Fibroblast of upper back skin (primary cell): Measurements from ENCODE around the gene TEF.

ENCODE experiments used
- DNase-seq: peaks from one replicate; pipeline ENCODE4 v3.0.0-alpha.2; 2013

The TEF gene, protein sequence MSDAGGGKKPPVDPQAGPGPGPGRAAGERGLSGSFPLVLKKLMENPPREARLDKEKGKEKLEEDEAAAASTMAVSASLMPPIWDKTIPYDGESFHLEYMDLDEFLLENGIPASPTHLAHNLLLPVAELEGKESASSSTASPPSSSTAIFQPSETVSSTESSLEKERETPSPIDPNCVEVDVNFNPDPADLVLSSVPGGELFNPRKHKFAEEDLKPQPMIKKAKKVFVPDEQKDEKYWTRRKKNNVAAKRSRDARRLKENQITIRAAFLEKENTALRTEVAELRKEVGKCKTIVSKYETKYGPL

DNA sequence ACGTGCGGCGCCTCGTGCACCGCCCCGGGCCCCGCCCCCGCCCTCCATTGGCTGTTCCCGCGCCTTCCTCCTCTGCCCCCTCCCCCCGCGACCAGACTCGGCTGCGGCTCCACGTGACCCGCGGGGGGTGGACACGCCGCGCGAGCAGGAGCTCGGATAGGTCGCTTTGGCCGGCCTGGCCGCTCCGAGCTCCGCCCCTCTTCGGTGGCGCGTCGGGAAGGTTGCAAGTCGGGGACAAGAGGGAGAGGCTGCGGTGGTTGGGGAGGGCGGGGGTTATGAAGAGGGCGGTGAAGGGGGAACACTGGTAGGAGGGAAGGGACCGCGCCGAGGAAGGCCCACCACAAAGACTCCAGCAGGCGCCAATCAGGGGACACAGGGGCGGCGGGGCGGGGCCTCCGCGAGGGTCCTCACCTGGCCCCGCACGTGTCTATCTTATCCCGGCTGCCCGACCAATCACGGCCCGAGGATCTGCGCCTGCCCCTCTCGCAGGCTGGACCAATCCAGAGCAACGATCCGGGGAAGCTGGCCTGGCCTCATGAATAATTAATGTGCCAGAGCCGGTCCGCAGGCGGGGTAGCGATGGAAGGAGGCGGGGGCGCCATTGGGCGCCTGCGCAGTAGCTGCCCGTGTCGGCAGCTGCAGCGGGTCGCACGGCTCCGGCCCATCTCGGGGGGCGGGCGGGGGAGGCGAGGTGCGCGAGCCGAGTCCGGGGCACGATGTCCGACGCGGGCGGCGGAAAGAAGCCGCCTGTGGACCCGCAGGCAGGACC is at the start of gene TEF:
Gene TEF, plus strand, starts transcription at position 614 of the 769 bp plus-strand sequence. Its CDS starts 103 bp downstream, at position 717.
- DNase-seq, result peak; percentile 99

DNA sequence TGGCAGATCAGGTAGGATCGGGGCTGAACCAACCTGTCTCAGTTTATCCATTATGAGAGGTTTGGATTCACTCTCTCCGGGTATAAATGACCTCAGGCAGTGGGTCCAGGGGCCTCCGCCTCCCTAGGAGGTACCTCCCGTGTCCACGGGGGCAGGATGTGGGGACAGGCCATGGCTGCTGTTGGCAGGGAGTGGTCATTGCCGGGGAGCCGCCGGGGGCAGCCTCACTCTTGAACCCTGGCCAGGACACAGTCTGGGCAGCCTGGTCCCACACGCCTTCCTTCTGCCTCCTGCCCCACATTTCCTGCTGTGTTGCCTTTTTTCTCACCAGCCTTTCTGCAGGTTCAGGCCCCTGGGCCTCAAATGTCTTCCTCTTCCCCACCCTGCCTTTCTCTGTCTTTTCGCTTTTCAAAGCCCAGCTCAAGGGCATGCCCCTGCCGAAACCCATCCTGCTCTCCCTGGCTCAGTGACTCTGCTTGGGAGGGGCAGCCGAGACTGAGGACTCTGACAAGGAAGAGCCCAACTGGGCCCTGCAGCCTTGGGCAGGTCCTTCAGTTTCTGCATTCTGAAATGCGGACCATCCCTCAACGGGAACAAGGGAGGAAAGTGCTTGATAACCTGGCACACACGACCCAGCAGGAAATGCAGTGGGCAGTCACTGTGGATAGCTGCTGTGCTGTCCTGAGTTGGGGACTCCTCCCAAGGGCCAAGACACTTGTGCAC is 49.4 kb upstream of the TEF start:
- no peak for DNase-seq

DNA sequence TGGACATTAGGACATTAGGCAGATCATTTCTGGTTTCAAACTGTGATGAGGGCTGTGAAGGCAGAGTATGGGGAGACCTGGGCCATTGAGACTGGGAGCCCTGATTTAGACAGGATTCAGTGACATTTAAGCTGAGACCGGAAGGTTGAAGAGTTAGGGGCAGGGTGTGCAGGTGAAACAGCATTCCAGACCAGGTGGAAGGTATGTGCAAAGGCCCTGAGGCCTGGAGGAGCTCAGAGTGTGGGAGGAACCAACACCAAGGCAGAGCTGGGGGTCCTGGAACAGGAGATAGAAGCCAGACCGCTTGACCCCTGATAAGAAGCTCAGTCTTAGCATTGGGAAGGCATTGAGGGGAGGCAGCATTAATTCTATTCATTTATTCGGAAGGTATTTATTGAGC is 47.9 kb upstream of the TEF start:
- DNase-seq, result no peak

DNA sequence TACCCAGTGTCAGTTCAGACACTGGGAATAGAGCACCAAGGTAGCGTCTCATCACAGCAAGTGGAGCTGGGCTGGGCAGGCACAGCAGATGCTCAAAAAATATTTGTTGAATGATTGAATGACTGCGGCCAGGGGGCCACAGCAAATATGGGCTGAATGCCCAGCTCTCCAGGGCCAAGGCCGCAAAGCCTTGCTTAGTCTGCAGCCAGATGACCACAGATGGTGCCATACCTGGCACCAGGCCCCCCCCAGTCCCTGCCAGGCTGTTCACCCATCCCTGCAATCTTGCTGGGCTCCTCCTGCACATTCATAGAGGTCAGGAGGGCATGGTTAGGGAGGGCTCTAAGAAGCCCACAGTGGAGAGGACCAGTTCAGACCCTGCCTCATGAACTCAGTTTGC is 47.5 kb upstream of the TEF start:
- no peak for DNase-seq

DNA sequence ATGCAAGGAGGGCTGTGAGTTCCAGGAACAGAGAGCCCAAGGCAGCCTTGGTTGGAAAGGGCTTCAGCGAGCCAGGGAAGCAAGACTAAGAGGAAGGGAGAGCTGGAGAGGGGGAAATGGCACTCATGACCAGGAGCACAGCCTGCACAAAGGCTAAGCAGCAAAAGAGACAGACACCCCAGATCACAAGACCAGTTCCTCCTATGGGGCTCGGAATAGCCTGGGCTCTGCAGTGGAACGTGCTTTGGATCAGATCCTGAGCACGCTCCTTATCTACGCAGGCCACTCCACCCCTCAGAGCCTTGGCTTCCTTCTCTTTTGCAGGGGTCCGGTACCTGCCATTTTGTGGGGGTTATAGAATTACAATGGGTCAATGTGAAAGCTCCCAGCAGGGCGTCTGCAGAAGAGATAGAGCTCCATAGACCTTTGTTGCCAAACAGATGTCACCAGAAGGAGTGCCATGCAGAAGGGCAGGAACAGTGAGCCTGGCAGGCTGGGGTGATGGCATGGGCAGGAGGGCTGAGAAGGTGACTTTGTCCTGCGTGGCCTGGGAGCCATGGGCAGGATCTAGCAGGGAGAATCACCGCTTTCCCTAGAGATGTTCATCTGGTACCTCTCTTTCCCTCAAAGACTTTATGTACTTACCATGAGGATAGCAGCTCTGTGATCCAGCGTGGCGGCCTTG is 46.6 kb upstream of the TEF start:
- DNase-seq, result no peak

DNA sequence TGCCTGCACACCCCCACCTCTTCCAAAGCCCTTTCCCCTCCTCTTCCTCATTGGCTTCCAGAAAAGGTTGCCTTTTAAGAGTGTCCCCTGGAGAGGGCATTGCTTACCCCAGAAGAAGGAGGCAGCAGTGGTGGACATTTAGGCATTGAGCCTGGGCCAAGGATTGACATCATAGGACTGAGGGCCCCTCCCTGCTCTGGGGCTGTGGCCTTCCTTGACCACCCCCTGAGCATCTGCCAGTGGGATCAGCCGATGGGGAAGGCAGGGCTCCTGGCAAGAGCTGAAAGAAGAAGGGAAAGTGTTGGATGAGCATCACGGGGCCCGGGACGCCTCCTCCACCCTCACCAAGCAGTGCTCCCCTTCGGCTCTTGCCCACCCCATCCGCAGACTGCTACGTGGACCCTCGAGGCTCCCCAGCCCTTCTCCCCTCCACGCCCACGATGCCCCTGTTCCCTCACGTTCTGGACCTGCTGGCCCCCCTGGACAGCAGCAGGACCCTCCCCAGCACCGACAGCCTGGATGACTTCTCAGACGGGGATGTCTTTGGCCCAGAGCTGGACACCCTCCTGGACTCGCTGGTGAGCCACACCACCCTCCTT is 43.0 kb upstream of the TEF start:
- DNase-seq, result no peak

DNA sequence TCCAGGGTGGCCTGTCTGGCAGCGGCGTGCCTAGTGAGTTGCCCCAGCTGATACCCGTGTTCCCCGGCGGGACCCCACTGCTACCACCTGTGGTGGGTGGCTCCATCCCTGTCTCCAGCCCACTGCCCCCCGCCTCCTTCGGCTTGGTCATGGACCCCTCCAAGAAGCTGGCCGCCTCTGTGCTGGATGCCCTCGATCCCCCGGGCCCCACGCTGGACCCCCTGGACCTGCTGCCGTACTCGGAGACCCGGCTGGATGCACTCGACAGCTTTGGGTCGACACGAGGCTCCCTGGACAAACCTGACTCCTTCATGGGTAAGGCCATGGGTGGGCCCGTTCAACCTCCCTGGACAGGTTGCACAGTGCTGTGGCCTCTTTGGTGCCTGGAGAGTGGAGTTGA is 41.9 kb upstream of the TEF start:
- DNase-seq, result no peak

DNA sequence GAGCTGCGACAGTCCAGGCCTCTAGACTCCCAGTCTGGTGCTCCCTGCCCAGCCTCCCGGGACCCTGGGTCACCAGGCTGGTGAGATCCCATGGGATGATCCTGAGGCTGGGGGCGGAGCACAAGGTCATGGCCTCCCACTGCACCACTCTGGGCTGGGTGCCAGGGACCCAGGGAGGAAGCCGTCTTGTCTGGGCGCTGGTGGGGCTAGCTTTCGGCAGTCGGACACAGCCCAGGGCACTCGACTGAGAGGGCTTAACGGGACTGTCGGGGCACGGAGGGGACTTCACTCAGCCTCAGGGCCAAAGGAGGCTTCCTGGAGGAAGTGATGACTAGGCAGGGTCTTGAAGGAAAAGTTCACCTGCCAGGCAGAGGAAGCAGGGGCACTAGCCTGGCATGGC is 41.4 kb upstream of the TEF start:
- no peak for DNase-seq

DNA sequence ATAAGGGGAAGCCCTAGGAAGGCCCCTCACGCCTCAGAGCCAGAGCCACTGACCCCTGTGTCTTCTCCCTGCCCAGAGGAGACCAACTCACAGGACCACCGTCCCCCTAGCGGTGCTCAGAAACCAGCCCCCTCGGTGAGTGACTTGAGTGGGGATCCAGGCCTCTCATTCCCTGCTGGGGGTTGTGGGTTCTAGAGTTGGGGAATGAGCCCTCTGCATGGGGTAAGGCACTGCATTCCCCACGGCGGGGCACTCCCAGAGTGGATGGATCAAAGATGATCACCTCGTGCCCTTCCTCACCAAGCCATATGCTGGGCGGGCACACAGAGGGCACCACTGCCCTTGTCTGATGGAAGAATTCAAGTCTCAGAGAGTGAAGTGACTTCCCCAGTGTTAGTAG is 40.7 kb upstream of the TEF start:
- no peak for DNase-seq

DNA sequence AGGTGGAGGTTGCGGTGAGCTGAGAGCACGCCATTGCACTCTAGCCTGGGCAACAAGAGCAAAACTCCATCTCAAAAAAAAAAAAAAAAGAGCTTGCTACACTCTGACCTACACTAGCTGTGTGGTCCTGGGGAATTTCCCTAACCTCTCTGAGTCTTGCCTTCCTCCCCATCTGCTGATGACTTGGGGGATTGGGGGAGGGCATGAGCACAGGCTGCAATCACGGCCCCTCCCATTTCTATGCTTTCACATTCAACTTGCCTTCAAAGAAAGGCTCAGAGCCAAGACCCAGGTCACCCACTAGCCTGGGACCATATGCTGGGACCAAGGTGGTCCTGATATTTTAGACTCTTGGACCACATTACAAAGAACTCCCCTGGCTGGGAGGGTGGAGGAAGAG is 39.8 kb upstream of the TEF start:
- no peak for DNase-seq

DNA sequence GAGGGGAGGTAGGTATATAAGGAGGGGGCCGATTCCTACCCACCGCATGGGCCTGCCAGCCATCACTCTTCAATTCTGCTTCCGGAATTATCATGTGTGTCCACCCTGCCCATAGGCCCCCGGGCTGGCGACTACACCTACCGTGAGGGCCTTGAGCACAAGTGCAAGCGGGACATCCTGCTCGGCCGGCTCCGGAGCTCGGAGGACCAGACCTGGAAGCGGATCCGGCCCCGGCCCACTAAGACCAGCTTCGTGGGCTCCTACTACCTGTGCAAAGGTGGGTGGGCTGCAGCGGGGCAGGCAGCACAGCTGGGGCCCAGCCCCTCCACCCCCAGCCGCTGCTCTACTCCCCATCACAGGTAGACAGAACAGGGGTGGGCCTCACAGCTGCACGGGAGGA is 38.4 kb upstream of the TEF start:
- no peak for DNase-seq

DNA sequence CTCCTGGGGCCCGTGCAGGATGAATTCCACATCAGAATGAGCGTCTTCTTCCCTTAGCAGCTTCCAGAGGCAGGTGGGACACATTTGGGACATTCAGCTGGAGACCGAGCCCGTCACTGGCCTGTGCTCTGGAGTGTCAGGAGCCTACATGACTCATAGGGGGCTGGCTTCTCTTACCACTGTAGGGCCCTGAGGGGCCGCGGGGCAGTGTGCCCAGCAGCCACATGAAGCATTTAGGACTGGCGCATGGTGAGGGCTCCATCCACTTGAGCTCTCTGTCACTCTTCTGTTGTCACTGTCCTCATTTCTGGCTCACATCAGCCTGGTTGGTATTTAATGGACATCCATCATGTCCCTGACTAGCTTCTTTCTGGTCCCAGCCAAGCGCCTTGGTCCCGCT is 38.0 kb upstream of the TEF start:
- no peak for DNase-seq

DNA sequence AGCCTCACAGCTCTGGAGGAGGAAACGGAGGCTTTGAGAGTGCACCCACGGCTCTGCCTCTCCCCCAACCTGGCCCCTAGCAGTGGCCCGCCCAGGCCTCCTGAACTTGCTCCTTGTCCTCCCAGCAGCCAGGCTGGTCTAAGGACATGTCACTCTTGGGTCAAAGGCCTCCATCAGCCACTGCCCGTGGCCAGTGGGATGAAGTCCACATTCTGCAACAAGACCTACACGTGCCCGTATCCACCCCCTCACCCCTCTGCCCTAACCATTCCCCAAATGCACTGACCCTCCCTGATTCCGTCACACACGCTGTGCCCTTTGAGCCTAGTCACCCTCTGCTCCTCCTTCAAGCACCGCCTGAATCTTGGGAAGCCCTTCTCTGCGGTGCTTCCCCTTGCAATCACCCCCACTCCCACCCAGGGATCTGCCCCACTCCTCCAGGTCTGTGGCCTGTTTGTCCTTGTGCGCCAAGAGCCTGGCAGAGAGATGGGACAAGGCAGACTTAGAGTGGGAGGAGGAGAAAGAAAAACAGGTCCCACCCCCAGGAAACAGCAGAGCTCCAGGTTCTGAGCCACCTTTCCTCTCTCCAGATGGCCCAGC is 37.5 kb upstream of the TEF start:
- no peak for DNase-seq

DNA sequence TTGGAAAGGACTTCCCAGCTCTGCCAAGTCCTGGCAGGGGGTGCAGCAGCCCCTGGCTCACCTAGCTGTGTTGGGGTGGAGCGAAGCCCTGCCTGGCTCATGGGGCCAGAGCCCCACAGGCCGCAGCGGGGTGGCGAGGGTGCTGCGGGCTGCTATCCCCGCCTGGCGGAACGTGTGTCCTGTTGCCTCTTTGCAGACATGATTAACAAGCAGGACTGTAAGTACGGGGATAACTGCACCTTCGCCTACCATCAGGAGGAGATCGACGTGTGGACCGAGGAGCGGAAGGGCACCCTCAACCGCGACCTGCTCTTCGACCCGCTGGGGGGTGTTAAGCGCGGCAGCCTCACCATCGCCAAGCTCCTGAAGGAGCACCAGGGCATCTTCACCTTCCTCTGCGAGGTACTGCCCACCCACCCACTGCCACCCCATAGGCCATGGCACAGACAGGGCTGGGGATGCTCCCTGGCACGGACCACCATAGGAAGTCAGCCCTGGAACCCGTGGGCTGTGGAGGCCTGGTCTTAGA is 35.9 kb upstream of the TEF start:
- no peak for DNase-seq

DNA sequence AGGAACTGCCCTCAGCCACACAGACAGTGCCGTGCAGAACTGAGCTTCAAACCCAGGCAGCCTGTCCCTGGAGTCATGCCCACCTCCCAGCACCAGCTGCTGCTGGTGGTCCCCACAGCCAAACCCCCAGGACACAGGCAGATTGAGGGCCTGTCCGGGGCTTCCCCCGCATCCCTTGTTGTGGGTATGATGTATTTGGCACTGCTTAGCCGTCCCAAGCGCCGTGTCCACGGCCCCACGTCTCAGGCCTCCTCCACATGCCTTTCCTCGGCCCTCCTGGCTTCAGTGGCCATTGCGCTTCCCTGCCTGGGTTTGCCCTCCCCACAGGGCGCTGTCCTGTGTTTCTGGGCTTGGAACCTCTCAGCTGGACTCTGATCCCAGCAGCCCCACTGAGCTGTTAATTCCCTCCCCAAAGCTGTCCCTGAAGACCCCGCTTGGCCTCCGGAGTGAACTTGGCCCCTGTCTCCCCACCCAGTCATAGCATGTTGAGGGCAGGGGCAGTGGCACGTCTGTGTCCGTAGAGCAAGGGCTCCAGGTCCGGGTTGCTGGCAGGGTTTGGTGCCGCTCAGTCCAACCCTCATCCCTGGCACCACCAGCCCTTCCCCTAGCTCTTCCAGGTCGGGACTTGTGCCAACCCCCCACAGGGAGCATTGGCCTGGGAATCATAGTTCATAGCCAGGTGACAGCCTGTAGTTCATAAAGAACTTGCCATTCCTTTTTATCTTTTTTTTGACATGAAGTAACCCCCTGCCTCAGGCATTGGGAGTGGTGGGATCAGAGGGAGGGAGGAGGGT is 34.5 kb upstream of the TEF start:
- DNase-seq, result no peak

DNA sequence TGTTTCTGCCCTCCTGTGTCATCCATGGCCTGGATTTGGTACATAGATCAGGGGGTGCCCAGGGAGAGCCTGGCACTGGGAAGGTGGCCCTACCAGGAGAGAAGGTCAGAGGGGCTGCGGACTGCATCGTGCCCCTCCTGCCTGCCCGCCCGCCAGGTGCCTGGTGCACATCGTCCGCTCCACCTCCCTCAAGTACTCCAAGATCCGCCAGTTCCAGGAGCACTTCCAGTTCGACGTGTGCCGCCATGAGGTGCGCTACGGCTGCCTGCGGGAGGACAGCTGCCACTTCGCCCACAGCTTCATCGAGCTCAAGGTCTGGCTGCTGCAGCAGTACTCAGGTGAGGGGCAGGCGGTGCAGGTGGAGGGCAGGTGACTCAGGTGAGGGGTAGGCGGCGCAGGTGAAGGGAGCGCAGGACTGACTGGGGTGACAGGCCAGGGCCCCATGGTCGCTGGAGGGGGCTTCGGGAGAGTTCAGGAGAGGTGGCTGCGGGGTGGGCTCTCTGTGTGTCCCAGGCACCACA is 32.7 kb upstream of the TEF start:
- no peak for DNase-seq

DNA sequence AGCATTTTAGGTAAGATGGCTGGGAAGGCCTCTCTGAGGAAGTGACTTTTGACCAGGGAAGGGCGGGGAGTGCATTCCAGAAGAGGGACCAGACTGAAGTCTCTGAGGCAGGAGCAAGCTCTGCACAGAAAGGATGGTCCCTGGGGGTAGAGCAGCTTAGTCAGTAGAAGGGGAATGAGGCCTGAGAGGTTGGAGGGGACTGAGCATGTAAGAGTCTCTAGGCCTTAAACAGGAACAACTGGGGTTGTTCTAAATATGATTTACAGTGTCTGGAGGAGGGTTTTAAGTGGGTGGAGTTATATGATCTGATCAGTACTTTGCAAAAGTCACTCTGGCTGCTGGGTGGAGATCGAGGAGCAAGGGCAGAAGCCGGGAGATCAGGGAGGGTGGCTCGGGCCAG is 31.7 kb upstream of the TEF start:
- DNase-seq, result peak; percentile 12

DNA sequence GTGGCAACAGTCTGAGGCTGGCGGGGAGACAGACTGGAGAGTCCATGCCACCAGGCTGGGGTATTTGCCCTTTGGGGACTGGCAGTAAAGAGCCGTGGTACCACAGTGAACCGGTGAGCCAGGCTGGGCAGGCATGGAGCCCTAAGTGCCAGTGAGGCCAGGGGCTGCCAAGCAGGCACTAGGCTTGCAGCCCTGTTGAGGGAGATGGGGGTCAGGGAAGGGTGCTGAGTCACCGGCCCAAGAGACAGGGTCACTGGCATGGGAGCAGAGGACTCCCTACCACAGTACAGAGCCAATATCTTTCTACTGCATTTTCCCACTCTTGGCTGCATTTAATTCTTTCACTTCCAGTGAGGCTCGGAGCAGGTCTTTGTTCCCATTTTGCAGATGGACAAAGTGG is 30.7 kb upstream of the TEF start:
- no peak for DNase-seq

DNA sequence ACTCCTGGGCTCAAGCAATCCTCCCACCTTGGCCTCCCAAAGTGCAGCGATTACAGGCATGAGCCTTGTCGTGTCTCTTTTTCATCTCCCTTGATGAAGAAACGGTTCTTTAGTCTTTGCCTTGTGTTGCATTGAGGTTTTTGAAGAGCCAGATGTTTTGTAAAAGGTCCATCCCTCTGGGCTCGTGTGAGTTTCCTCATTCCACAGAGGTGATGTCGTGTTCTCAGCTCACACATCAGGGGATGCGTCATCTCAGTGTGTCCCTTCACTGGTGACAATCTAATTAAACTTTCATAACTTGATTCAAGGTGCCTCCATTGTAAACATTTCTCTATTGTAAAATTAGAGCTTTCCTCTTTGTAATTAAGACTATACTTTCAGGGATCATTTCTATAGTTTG is 29.7 kb upstream of the TEF start:
- peak; percentile 33 for DNase-seq

DNA sequence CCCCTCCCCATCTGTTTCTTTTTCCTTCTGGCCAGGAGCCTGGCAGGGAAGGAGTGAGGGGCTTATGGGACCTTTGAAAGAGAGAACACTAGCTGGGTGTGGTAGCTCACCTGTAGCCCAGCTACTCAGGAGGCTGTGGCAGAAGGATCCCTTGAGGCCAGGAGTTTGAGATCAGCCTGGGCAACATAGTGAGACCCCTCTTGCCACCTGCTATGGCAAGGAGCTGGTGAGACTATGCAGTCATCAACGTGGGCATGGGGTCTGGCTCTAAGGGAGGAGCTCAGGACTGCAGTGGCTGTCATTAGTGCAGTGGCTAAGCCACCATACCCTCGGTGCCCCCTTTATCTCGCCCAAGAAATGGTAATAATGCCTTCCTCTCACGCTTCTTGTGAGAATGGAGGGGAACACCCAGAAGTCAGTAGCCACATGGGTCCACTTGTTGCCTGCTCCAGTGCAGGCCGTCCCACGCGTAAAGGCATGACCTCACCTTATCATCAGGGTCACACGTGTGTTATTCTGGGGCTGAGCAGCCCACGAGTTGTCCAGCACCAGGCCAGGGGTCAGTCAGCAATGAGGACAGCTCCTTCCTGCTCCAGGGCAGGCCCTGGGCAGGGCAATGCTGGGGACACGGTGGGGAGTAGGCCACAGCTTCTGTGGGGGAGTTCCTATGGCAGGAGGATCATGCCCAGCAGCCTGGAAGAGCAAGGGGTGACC is 27.7 kb upstream of the TEF start:
- no peak for DNase-seq

DNA sequence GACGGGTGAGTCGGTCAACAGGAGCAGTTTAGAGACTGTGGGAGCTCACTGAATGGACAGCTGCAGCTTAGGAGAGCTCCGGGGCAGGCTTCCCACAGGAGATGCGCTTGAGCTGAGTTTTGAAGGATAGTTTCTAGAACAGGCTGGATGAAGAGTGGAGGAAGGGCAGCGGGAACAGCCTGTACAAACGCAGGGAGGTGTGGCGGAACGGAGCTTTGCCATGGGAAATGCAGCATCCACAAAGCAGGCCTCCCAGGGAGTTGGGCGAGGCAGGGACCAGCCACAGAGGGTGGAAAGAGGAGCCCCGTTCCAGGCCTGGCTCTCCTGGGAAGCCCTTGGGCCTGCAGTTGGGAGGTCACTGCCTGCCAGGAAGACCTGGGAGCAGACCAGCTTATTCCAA is 26.8 kb upstream of the TEF start:
- no peak for DNase-seq
